RWPE2 (cell line): ENCODE results near the gene NPAT.

Experiments
- ATAC-seq: fragments of 200-7000 bp; cut with Tn5 transposase; 3 replicates; pipeline ENCODE4 v1.9.1; 2021; ENCODE audit warnings: low read depth
- DNase-seq: peaks from one replicate; pipeline ENCODE4 v3.0.0-alpha.2; 2020; ENCODE audit warnings: low spot score
- H3K27ac ChIP-seq: fragments of 450-650 bp; 2 replicates; pipeline ENCODE4 v1.5.1; 2017; ENCODE audit warnings: mild to moderate bottlenecking; ENCODE audit not compliant: poor library complexity, severe bottlenecking
- H3K27me3 ChIP-seq: fragments of 250-450 bp; sonication (Bioruptor Pico); 2 replicates; pipeline ENCODE4 v1.5.1; 2021; ENCODE audit warnings: mild to moderate bottlenecking, moderate library complexity; ENCODE audit not compliant: insufficient read depth, poor library complexity, severe bottlenecking
- H3K36me3 ChIP-seq: fragments of 250-450 bp; sonication (Bioruptor Pico); 2 replicates; pipeline ENCODE4 v1.5.1; 2020; ENCODE audit warnings: low read depth, mild to moderate bottlenecking, moderate library complexity
- H3K4me1 ChIP-seq: fragments of 250-450 bp; sonication (Bioruptor Pico); 2 replicates; pipeline ENCODE4 v1.5.1; 2021; ENCODE audit warnings: mild to moderate bottlenecking, moderate library complexity; ENCODE audit not compliant: insufficient read depth, poor library complexity, severe bottlenecking
- H3K4me3 ChIP-seq: fragments of 250-450 bp; sonication (Bioruptor Pico); 2 replicates; pipeline ENCODE4 v1.5.1; 2021; ENCODE audit warnings: mild to moderate bottlenecking, moderate library complexity; ENCODE audit not compliant: severe bottlenecking
- H3K9me3 ChIP-seq: fragments of 250-450 bp; sonication (Bioruptor Pico); 2 replicates; pipeline ENCODE4 v1.5.1; 2021; ENCODE audit warnings: mild to moderate bottlenecking, moderate library complexity; ENCODE audit not compliant: severe bottlenecking
- CTCF ChIP-seq: fragments of 450-650 bp; IDR thresholded peaks from one replicate; pipeline ENCODE4 v1.5.1; 2017; ENCODE audit warnings: mild to moderate bottlenecking, moderate library complexity; ENCODE audit not compliant: poor library complexity, severe bottlenecking

NPAT gene

DNA sequence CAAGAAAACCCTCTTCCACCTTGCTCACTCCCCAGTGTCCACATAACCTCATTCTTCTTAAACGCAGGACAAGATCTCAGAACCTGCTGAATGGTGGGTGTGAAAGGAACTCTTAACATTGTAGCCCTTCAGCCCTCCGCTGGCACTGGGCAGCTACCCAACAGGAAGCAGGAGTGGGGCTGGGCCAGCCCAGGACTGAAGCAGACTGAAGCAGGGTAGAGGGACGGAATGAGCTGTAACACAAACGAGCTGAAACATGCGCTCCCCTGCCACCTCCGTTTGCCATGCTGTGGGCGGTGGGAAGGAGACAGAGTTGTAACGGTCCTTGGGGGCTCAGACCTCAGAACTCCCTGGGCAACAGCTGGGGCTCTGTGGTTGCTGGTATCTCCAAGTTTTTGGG, 23.6 kb downstream of the NPAT start:
- H3K27me3 ChIP-seq = no peaks in the 10 kb centered on the region
- H3K36me3 ChIP-seq = peaks cover 60% of the 10 kb centered on the region
- no peak overlapping the region for H3K27ac ChIP-seq
- H3K4me3 ChIP-seq = no peak overlapping the region
- no peak; the same call in 2 of the 3 replicates for ATAC-seq
- no peak for DNase-seq
- no peak for TF ChIP-seq CTCF
- H3K9me3 ChIP-seq = no peaks in the 10 kb centered on the region
- peaks cover 7% of the 10 kb centered on the region for H3K4me1 ChIP-seq

- DNase-seq = no peak
- H3K4me3 ChIP-seq = no peak overlapping the region
- H3K36me3 ChIP-seq = peaks cover 65% of the 10 kb centered on the region
- no peak overlapping the region for H3K27ac ChIP-seq
- no peak for ATAC-seq
- no peaks in the 10 kb centered on the region for H3K27me3 ChIP-seq
- no peak for TF ChIP-seq CTCF
- no peaks in the 10 kb centered on the region for H3K9me3 ChIP-seq
- peaks cover 7% of the 10 kb centered on the region for H3K4me1 ChIP-seq
Measured at GRCh38 chr11:108197351-108197750, 25.1 kb downstream of the NPAT start.

DNA sequence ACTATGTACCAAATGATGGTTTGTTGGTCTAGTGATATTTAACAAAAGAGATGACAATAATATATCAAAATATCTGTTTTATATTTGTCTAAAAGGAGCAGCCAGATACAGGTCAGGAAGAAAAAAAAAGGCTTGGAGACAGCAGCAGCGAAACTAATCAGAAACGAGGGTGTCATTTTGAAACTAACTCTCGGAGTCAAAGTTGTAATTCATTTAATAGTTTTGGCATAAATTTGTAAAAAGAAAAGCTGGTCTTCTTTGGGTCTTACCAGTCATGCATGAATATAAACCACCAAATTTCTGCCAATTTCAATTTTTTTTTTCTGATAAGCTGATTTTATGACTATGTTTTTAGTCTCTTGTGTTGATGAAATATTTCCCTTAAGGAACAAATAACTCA, 25.5 kb downstream of the NPAT start:
- no peak for ATAC-seq
- no peak for DNase-seq

GRCh38 chr11:108193725-108194124, 28.7 kb downstream of the NPAT start:
- no peak for TF ChIP-seq CTCF
- DNase-seq (no peak), ATAC-seq (no peak)
- Histone ChIP-seq H3K4me1 (peaks cover 3% of the 10 kb centered on the region), H3K9me3 (no peaks in the 10 kb centered on the region), H3K27me3 (no peaks in the 10 kb centered on the region), H3K36me3 (peaks cover 86% of the 10 kb centered on the region), H3K4me3 (no peak overlapping the region), H3K27ac (no peak overlapping the region)

More for the DNA sequence above, 25.5 kb downstream of the NPAT start:
- peaks cover 7% of the 10 kb centered on the region for H3K4me1 ChIP-seq
- no peaks in the 10 kb centered on the region for H3K9me3 ChIP-seq
- no peak overlapping the region for H3K27ac ChIP-seq
- no peaks in the 10 kb centered on the region for H3K27me3 ChIP-seq
- peaks cover 69% of the 10 kb centered on the region for H3K36me3 ChIP-seq
- H3K4me3 ChIP-seq = no peak overlapping the region
- no peak for TF ChIP-seq CTCF

- Histone ChIP-seq H3K4me1 (no peaks in the 10 kb centered on the region), H3K36me3 (peaks cover 85% of the 10 kb centered on the region), H3K27me3 (no peaks in the 10 kb centered on the region), H3K27ac (no peak overlapping the region), H3K4me3 (no peak overlapping the region), H3K9me3 (no peaks in the 10 kb centered on the region)
- ATAC-seq (no peak), DNase-seq (no peak)
- TF ChIP-seq CTCF = no peak
Measured at GRCh38 chr11:108177570-108177969, 44.9 kb downstream of the NPAT start.
